Activated T-cell treated with anti-CD3 and anti-CD28 coated beads, Interleukin-2, amount 50 U/mL, for 24 hours (primary cell): ENCODE results near the gene LTC4S.
"Not testable (repeated sequence)": the region's sequence is repeated elsewhere in the genome, so short reads cannot be mapped to it uniquely, and the experiment has no call there.

Source experiments
- DNase-seq: peaks from one replicate; pipeline ENCODE4 v3.0.0-alpha.2; 2020
- H3K27ac Mint-ChIP-seq: 2 replicates; pipeline ENCODE4 v1.8.0; 2020; ENCODE audit warnings: mild to moderate bottlenecking, mixed read lengths
- H3K27me3 Mint-ChIP-seq: 2 replicates; pipeline ENCODE4 v1.8.0; 2020; ENCODE audit warnings: mixed read lengths
- H3K36me3 Mint-ChIP-seq: 2 replicates; pipeline ENCODE4 v1.8.0; 2020; ENCODE audit warnings: low read depth, mixed read lengths
- H3K4me1 Mint-ChIP-seq: 2 replicates; pipeline ENCODE4 v1.8.0; 2020; ENCODE audit warnings: low read depth, mixed read lengths
- H3K4me3 Mint-ChIP-seq: 2 replicates; pipeline ENCODE4 v1.8.0; 2020; ENCODE audit warnings: mild to moderate bottlenecking, moderate library complexity, mixed read lengths
- H3K9me3 Mint-ChIP-seq: 2 replicates; pipeline ENCODE4 v1.8.0; 2020; ENCODE audit warnings: mixed read lengths

The LTC4S gene

GRCh38 chr5:179828756-179829421 lies 35.1 kb downstream of the LTC4S start:
- H3K4me1 Mint-ChIP-seq, result peaks cover 43% of the 10 kb centered on the region
- no peak for DNase-seq
- no peaks in the 10 kb centered on the region for H3K9me3 Mint-ChIP-seq
- H3K27me3 Mint-ChIP-seq, result no peaks in the 10 kb centered on the region
- peak overlapping the region; percentile 81 for H3K27ac Mint-ChIP-seq
- H3K36me3 Mint-ChIP-seq, result peaks cover 99% of the 10 kb centered on the region
- H3K4me3 Mint-ChIP-seq, result no peak overlapping the region

- Mint-ChIP-seq H3K9me3 (no peaks in the 10 kb centered on the region), H3K4me3 (no peak overlapping the region), H3K4me1 (peaks cover 38% of the 10 kb centered on the region), H3K27me3 (no peaks in the 10 kb centered on the region), H3K27ac (peak overlapping the region; percentile 81), H3K36me3 (peaks cover 93% of the 10 kb centered on the region)
- no peak for DNase-seq
These were observed 36.1 kb downstream of the LTC4S start for GRCh38 chr5:179829732-179830435.

GRCh38 chr5:179830818-179831468 lies 37.2 kb downstream of the LTC4S start:
- peaks cover 33% of the 10 kb centered on the region for H3K4me1 Mint-ChIP-seq
- H3K36me3 Mint-ChIP-seq, result peaks cover 92% of the 10 kb centered on the region
- DNase-seq, result no peak
- peak overlapping the region; percentile 55 for H3K27ac Mint-ChIP-seq
- no peak overlapping the region for H3K4me3 Mint-ChIP-seq
- H3K27me3 Mint-ChIP-seq, result no peaks in the 10 kb centered on the region
- H3K9me3 Mint-ChIP-seq, result no peaks in the 10 kb centered on the region

GRCh38 chr5:179832039-179832745 lies 38.4 kb downstream of the LTC4S start:
- H3K27me3 Mint-ChIP-seq, result no peaks in the 10 kb centered on the region
- no peaks in the 10 kb centered on the region for H3K9me3 Mint-ChIP-seq
- DNase-seq, result no peak
- H3K4me1 Mint-ChIP-seq, result peaks cover 40% of the 10 kb centered on the region
- H3K36me3 Mint-ChIP-seq, result peaks cover 92% of the 10 kb centered on the region
- no peak overlapping the region for H3K4me3 Mint-ChIP-seq
- peak overlapping the region; percentile 74 for H3K27ac Mint-ChIP-seq

DNA sequence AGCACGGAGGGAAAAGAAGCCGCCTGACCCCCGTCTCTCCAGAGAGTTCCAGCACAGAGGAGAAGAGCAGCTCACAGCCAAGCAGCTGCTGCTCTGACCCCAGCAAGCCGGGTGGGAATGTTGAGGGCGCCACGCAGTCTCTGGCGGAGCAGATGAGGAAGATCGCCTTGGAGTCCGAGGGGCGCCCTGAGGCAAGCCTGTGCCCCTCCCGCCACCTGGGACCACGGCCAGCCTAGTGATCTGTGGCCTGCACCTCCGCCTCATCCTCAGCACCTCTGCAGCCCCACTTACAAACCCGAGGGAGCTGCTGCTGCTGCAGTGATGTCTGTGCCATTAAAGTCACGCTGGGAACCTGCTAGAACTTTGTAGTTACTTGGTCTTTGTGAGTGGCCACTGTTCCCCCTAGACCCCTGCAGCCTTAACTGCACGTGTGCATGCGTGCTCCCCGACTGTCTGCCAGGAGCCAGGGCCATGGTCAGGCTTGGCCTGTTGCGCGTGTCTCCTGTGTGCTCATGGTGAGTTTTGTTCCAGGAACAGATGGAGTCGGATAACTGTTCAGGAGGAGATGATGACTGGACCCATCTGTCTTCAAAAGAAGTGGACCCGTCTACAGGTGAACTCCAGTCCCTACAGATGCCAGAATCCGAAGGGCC lies 39.4 kb downstream of the LTC4S start:
- Mint-ChIP-seq H3K4me1 (peaks cover 35% of the 10 kb centered on the region), H3K4me3 (no peak overlapping the region), H3K27me3 (no peaks in the 10 kb centered on the region), H3K9me3 (no peaks in the 10 kb centered on the region), H3K27ac (peak overlapping the region; percentile 71), H3K36me3 (peaks cover 92% of the 10 kb centered on the region)
- DNase-seq, result no peak

DNA sequence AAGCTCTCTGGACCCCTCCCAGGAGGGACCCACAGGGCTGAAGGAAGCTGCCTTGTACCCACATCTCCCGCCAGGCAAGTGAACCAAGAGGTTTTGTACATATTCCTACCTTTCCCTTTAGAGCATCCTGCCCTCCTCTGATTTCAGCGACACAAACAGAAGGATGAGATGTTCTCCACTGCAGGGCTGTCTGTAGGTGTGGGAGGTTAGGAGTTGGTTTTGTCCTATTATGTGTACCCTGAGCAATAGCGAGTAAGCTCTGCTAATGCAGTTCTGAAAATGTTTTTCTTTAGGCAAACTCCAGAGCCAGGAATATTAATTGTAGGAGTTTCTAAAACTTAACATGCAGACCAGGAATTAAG lies 39.9 kb downstream of the LTC4S start:
- peak overlapping the region; percentile 71 for H3K27ac Mint-ChIP-seq
- H3K36me3 Mint-ChIP-seq, result peaks cover 92% of the 10 kb centered on the region
- H3K4me3 Mint-ChIP-seq, result no peak overlapping the region
- H3K4me1 Mint-ChIP-seq, result peaks cover 33% of the 10 kb centered on the region
- no peaks in the 10 kb centered on the region for H3K27me3 Mint-ChIP-seq
- no peaks in the 10 kb centered on the region for H3K9me3 Mint-ChIP-seq
- DNase-seq, result no peak

DNA sequence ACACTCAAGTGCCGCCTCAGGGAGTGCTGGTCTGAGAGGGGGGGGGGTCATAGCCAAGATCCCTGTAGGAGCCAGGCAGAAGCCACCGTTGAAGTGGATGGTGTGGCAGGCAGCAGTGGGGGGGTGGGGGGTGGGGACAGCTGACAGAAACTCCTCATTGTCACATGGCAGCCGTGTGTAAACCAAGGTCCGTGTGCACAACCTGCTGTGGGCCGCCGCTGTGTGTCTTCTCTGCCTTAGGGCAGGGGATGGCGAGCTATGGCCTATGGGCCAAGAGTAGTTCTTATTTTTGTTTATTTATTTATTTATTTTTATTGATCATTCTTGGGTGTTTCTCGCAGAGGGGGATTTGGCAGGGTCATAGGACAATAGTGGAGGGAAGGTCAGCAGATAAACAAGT lies 40.3 kb downstream of the LTC4S start:
- H3K9me3 Mint-ChIP-seq, result no peaks in the 10 kb centered on the region
- H3K4me3 Mint-ChIP-seq, result no peak overlapping the region
- no peak for DNase-seq
- H3K4me1 Mint-ChIP-seq, result peaks cover 30% of the 10 kb centered on the region
- H3K27ac Mint-ChIP-seq, result no peak overlapping the region
- no peaks in the 10 kb centered on the region for H3K27me3 Mint-ChIP-seq
- H3K36me3 Mint-ChIP-seq, result peaks cover 91% of the 10 kb centered on the region

DNA sequence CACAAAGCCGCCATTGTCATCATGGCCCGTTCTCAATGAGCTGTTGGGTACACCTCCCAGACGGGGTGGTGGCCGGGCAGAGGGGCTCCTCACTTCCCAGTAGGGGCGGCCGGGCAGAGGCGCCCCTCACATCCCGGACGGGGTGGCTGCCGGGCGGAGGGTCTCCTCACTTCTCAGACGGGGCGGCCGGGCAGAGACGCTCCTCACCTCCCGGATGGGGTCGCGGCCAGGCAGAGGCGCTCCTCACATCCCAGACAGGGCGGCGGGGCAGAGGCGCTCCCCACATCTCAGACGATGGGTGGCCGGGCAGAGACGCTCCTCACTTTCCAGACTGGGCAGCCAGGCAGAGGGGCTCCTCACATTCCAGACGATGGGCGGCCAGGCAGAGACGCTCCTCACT lies 41.1 kb downstream of the LTC4S start:
- H3K27me3 Mint-ChIP-seq, H3K27ac Mint-ChIP-seq, H3K9me3 Mint-ChIP-seq, H3K4me3 Mint-ChIP-seq, DNase-seq: not testable (repeated sequence)
- H3K4me1 Mint-ChIP-seq, result peaks cover 29% of the 10 kb centered on the region
- H3K36me3 Mint-ChIP-seq, result peaks cover 90% of the 10 kb centered on the region

GRCh38 chr5:179836225-179837019 lies 42.6 kb downstream of the LTC4S start:
- Mint-ChIP-seq H3K36me3 (peaks cover 89% of the 10 kb centered on the region), H3K4me1 (peaks cover 26% of the 10 kb centered on the region), H3K9me3 (no peaks in the 10 kb centered on the region), H3K4me3 (peak overlapping the region; percentile 47), H3K27ac (peak overlapping the region; percentile 94), H3K27me3 (no peaks in the 10 kb centered on the region)
- DNase-seq, result peak; percentile 70

DNA sequence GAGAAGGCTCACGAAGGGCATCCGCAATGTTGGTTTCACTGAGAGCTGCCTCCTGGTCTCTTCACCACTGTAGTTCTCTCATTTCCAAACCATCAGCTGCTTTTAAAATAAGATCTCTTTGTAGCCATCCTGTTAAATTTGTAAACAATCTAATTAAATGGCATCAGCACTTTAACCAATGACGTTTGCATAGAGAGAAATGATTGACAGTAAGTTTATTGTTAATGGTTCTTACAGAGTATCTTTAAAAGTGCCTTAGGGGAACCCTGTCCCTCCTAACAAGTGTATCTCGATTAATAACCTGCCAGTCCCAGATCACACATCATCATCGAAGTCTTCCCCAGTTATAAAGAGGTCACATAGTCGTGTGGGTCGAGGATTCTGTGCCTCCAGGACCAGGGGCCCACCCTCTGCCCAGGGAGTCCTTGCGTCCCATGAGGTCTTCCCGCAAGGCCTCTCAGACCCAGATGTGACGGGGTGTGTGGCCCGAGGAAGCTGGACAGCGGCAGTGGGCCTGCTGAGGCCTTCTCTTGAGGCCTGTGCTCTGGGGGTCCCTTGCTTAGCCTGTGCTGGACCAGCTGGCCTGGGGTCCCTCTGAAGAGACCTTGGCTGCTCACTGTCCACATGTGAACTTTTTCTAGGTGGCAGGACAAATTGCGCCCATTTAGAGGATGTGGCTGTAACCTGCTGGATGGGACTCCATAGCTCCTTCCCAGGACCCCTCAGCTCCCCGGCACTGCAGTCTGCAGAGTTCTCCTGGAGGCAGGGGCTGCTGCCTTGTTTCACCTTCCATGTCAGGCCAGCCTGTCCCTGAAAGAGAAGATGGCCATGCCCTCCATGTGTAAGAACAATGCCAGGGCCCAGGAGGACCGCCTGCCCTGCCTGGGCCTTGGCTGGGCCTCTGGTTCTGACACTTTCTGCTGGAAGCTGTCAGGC lies 43.6 kb downstream of the LTC4S start:
- Mint-ChIP-seq H3K4me1 (peaks cover 24% of the 10 kb centered on the region), H3K27ac (peak overlapping the region; percentile 94), H3K4me3 (peak overlapping the region; percentile 47), H3K9me3 (no peaks in the 10 kb centered on the region), H3K27me3 (no peaks in the 10 kb centered on the region), H3K36me3 (peaks cover 88% of the 10 kb centered on the region)
- no peak for DNase-seq

- Mint-ChIP-seq H3K27me3 (no peaks in the 10 kb centered on the region), H3K4me1 (peaks cover 19% of the 10 kb centered on the region), H3K4me3 (no peak overlapping the region), H3K9me3 (no peaks in the 10 kb centered on the region), H3K36me3 (peaks cover 84% of the 10 kb centered on the region), H3K27ac (peak overlapping the region; percentile 38)
- DNase-seq, result no peak
These were observed 45.8 kb downstream of the LTC4S start for GRCh38 chr5:179839328-179840256.

DNA sequence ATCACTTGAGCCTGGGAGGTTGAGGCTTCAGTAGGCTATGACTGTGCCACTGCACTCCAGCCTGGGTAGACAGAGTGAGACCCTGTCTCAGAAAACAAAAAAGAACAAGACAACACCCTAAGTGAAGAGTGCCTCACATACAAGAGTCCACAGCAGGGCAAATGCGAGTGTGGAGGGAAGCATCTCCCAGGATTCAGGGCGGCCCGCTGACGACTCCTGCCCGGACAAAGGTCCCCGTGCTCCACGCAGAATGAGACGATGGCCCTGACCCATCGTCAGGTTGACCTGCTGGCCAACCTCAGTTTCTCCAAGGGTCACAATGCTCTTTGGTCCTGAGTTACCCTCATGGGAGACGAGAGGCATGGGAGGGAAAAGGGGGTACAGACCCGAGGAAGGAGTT lies 46.5 kb downstream of the LTC4S start:
- peaks cover 3% of the 10 kb centered on the region for H3K9me3 Mint-ChIP-seq
- H3K36me3 Mint-ChIP-seq, result peaks cover 85% of the 10 kb centered on the region
- H3K27me3 Mint-ChIP-seq, result no peaks in the 10 kb centered on the region
- no peak overlapping the region for H3K4me3 Mint-ChIP-seq
- DNase-seq, result no peak
- H3K27ac Mint-ChIP-seq, result peak overlapping the region; percentile 59
- H3K4me1 Mint-ChIP-seq, result peaks cover 19% of the 10 kb centered on the region
